ENCODE results near the gene PLA2R1. TPM values are rescaled to one million over a fixed set of nuclear protein-coding genes. Genes with fewer than 3 reads are reported as not detected.

The PLA2R1 gene
- total RNA-seq, 2 experiments from 2014 or later = not detected

Other genes starting within 250 kb of the PLA2R1 start
- gene LY75, start 157.9 kb downstream of the PLA2R1 start, total RNA-seq = 10 to 100 TPM; 33.2 to 33.7 TPM
- not detected for gene ITGB6, start 137.7 kb upstream of the PLA2R1 start, total RNA-seq